Measurements from ENCODE around the gene OTULIN.

DNA sequence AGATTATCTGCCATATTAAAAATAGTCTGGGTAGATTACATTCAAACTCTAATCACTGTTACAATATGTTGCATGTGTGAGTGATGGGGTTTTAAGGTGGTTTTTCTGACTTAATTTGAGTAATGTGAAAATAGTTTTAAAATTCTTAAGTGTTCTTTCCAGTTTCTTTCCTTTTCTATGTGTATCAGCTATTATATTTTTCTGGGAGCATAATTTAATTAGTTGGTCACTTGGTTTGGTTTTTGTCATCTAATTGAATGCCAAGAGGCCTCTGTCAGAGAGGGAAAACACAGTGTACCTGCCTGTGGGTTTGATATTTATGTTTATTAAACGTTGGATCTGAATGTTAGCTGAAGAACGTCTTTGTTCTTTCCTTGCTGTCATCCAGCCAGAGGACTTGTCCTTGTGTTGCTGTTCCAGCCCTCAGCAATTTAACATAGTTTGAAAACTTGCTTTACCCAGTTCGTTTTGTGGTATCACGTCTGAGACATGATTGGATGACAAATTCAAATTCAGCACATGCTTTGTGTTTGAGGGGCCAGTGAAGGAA lies 19.5 kb downstream of the OTULIN start:
- no peak for TF ChIP-seq EZH2 (IDR thresholded peaks at IDR 0.05; ENCODE audit: low read length, missing control alignments)
- TF ChIP-seq CTCF (conservative IDR thresholded peaks at IDR 0.05 in 1 of 2, IDR thresholded peaks at IDR 0.05 in 1 of 2; ENCODE audit: low read depth in 1 of 2, low read length in 2 of 2): no peak

All from fibroblast of lung (primary cell).